Endothelial cell of umbilical vein (primary cell): ENCODE data around the gene ATAD2B. TPM values are rescaled to one million over a fixed set of nuclear protein-coding genes. Genes with fewer than 3 reads are reported as not detected.
"Not testable (repeated sequence)": the region's sequence is repeated elsewhere in the genome, so short reads cannot be mapped to it uniquely, and the experiment has no call there.

Experiments
- BruUV-seq: library from RNA; stranded (reverse); fragments of 400-500 nt; replicated peaks from 2 replicates; lab custom pipeline; 2021; lab: Mats Ljungman, UMichigan
- CTCF ChIA-PET: fragments of 300-600, 350-600 bp; sonication (Branson Sonifier 250); formaldehyde crosslinking; loops from one replicate; lab custom pipeline; 2021; ENCODE audit warnings: antibody characterized with exemption, inconsistent platforms; lab: Charles Lee
- POLR2A ChIA-PET: fragments of 300-600, 350-600 bp; sonication (Branson Sonifier 250); formaldehyde crosslinking; loops from one replicate; lab custom pipeline; 2021; ENCODE audit warnings: antibody characterized with exemption, inconsistent platforms; lab: Charles Lee
- DNase-seq: peaks from one replicate; pipeline ENCODE4 v3.0.0-alpha.2; 2011; ENCODE audit warnings: low read depth, low spot score
- FAIRE-seq: peaks from 2 replicates; lab custom pipeline; 2011; peaks lifted over from hg19 to GRCh38; lab: Jason Lieb, UNC
- H2AFZ ChIP-seq: 2 replicates; pipeline ENCODE4 v1.6.0; 2012; ENCODE audit warnings: low read depth, low read length, control low read depth, inconsistent platforms
- H3K27ac ChIP-seq: 2 replicates; pipeline ENCODE4 v1.5.1; 2011; ENCODE audit warnings: low read depth, mild to moderate bottlenecking, control low read depth, low read length, moderate library complexity; ENCODE audit not compliant: insufficient read depth
- H3K27me3 ChIP-seq, 2 experiments: 2 replicates each; pipeline versions ENCODE4 v1.6.0 to v1.6.1; 2011; ENCODE audit warnings: low read length in 2 of 2, mixed read lengths in 1 of 2; ENCODE audit not compliant: control insufficient read depth in 2 of 2, insufficient read depth in 2 of 2
- H3K36me3 ChIP-seq, 2 experiments: 2 replicates in 1 of 2; 3 replicates in 1 of 2; pipeline ENCODE4 v1.5.1; 2011; ENCODE audit warnings: low read length in 2 of 2, mild to moderate bottlenecking in 1 of 2, moderate library complexity in 1 of 2; ENCODE audit not compliant: control insufficient read depth in 2 of 2, insufficient read depth in 2 of 2; ENCODE audit errors: extremely low read depth in 1 of 2
- H3K4me1 ChIP-seq: 3 replicates; pipeline ENCODE4 v1.5.1; 2011; ENCODE audit warnings: mild to moderate bottlenecking, low read length; ENCODE audit not compliant: control insufficient read depth, insufficient read depth; ENCODE audit errors: extremely low read depth
- H3K4me2 ChIP-seq: 2 replicates; pipeline ENCODE4 v1.6.1; 2011; ENCODE audit warnings: low read length, control low read depth, mixed read lengths; ENCODE audit not compliant: insufficient read depth
- H3K4me3 ChIP-seq, 3 experiments: fragments of 200-600 bp in 1 of 3; sonication (generic), shearing (Covaris generic) in 1 of 3; replicated peaks in 1 of 3; 2 replicates each; pipeline ENCODE4 v1.5.1; 2011 to 2016; ENCODE audit warnings: control low read depth in 3 of 3, low read length in 3 of 3, mild to moderate bottlenecking in 2 of 3, inconsistent platforms in 1 of 3, low read depth in 1 of 3, moderate library complexity in 1 of 3; ENCODE audit not compliant: insufficient read depth in 1 of 3
- H3K79me2 ChIP-seq: 2 replicates; pipeline ENCODE4 v1.6.0; 2012; ENCODE audit warnings: low read length, inconsistent platforms; ENCODE audit not compliant: control insufficient read depth, insufficient read depth
- H3K9ac ChIP-seq: replicated peaks from 2 replicates; pipeline ENCODE3; 2011; ENCODE audit warnings: low read length, control low read depth; ENCODE audit not compliant: insufficient read depth; ENCODE audit errors: extremely low read depth
- H3K9me1 ChIP-seq: replicated peaks from 3 replicates; pipeline ENCODE4 v1.6.0; 2011; ENCODE audit warnings: mild to moderate bottlenecking, low read length; ENCODE audit not compliant: control insufficient read depth, insufficient read depth; ENCODE audit errors: extremely low read depth
- H3K9me3 ChIP-seq: replicated peaks from 2 replicates; pipeline ENCODE4 v1.5.1; 2012; ENCODE audit warnings: low read length, inconsistent platforms; ENCODE audit not compliant: control insufficient read depth, insufficient read depth
- H4K20me1 ChIP-seq: replicated peaks from 2 replicates; pipeline ENCODE3; 2011; ENCODE audit warnings: mild to moderate bottlenecking, low read length; ENCODE audit not compliant: control insufficient read depth, insufficient read depth; ENCODE audit errors: extremely low read depth
- EZH2 ChIP-seq: IDR thresholded peaks from 2 replicates; pipeline ENCODE4 v1.6.1; 2012; ENCODE audit warnings: borderline replicate concordance, low read depth, mild to moderate bottlenecking, moderate library complexity, low read length, inconsistent platforms; ENCODE audit not compliant: severe bottlenecking
- FOS ChIP-seq: IDR thresholded peaks from 2 replicates; pipeline ENCODE4 v1.6.1; 2011; ENCODE audit warnings: mild to moderate bottlenecking, low read length, moderate library complexity, borderline replicate concordance; ENCODE audit not compliant: insufficient read depth
- GATA2 ChIP-seq: IDR thresholded peaks from 2 replicates; pipeline ENCODE4 v1.7.0; 2011; ENCODE audit warnings: low read depth, mild to moderate bottlenecking, moderate library complexity, mixed read lengths, low read length; ENCODE audit not compliant: insufficient read length, insufficient read depth
- JUN ChIP-seq: IDR thresholded peaks from 2 replicates; pipeline ENCODE4 v1.6.1; 2011; ENCODE audit warnings: borderline replicate concordance, low read depth; ENCODE audit not compliant: insufficient read length, insufficient read depth
- MAX ChIP-seq: IDR thresholded peaks from 2 replicates; pipeline ENCODE4 v1.6.1; 2011; ENCODE audit not compliant: insufficient read depth, insufficient read length
- MYC ChIP-seq: IDR thresholded peaks from one replicate; pipeline ENCODE4 v1.6.1; 2011; ENCODE audit warnings: mild to moderate bottlenecking, low read depth, low read length
- POLR2A ChIP-seq: IDR thresholded peaks from 2 replicates; pipeline ENCODE4 v1.6.1; 2012; ENCODE audit warnings: low read depth, mild to moderate bottlenecking, control low read depth, low read length
- POLR2AphosphoS5 ChIP-seq: IDR thresholded peaks from 2 replicates; pipeline ENCODE4 v1.6.1; 2012; ENCODE audit warnings: low read depth, mild to moderate bottlenecking, control low read depth, low read length, moderate library complexity; ENCODE audit not compliant: insufficient read depth
- dilution Hi-C: fragments of 300-500 bp; cut with MboI; formaldehyde crosslinking; loops from one replicate; pipeline ENCODE4 v1.15.0; 2019; ENCODE audit warnings: low sequenced_read_pairs; ENCODE audit not compliant: extremely low pct_ligation_motif_present
- intact Hi-C: fragments of 100-400 bp; cut with micrococcal nuclease; formaldehyde crosslinking; loops from one replicate; pipeline ENCODE4 v1.10.0; 2022
- polyA plus RNA-seq, 4 experiments: library from polyadenylated mRNA; depleted of rRNA in 3 of 4; stranded (reverse) in 3 of 4; unstranded in 1 of 4; fragments of >200 nt; gene quantifications; 2 replicates each; pipeline versions ENCODE4 v1.2.1 to v1.2.3, GENCODE V29; 2011 to 2012; ENCODE audit warnings: missing spikeins in 1 of 4
- total RNA-seq: library from RNA; stranded (reverse); gene quantifications from 2 replicates; pipeline ENCODE4 v1.2.3, GENCODE V29; 2021
- TF ChIP-seq, protein P1 (sequence below), 2 donors: IDR thresholded peaks; 1 replicate in 1 of 2; 2 replicates in 1 of 2; pipeline ENCODE4 v1.5.1; 2011; ENCODE audit warnings: low read length in 2 of 2, mild to moderate bottlenecking in 2 of 2, moderate library complexity in 2 of 2, control low read depth in 1 of 2, inconsistent platforms in 1 of 2, low read depth in 1 of 2; ENCODE audit not compliant: insufficient read depth in 1 of 2; ENCODE audit errors: extremely low read depth in 1 of 2

ATAD2B gene
- total and polyA plus RNA-seq, 2 donors (not counting 3 experiments of a cell fraction or from before 2014, with no cell fraction given): 2.5 to 19.1 TPM

- Histone ChIP-seq H3K79me2 (no peaks in the 10 kb centered on the region), H3K4me1 (no peaks in the 10 kb centered on the region), H3K4me3 (no peak overlapping the region), H3K4me2 (no peak overlapping the region), H3K9me1 (no peaks in the 10 kb centered on the region), H3K27me3 (no peaks in the 10 kb centered on the region), H3K9ac (no peak overlapping the region), H3K36me3 (no peaks in the 10 kb centered on the region), H2AFZ (no peak overlapping the region), H4K20me1 (no peaks in the 10 kb centered on the region), H3K9me3 (no peaks in the 10 kb centered on the region), H3K27ac (no peak overlapping the region)
- DNase-seq (no peak), FAIRE-seq (no peak)
- intact Hi-C loops: no loop called here
- CTCF ChIA-PET: interaction anchor here (0.9 to 1.2 kb wide), 2 partner anchors 17 to 24 kb away, joined by 3 read pairs; no protein-coding TSS in a partner anchor
- POLR2A ChIA-PET: interaction anchor here (0.7 kb wide), 1 partner anchor 633 kb away, joined by 3 read pairs; no protein-coding TSS in a partner anchor
- no peak for TF ChIP-seq POLR2AphosphoS5
- TF ChIP-seq, protein P1, sequence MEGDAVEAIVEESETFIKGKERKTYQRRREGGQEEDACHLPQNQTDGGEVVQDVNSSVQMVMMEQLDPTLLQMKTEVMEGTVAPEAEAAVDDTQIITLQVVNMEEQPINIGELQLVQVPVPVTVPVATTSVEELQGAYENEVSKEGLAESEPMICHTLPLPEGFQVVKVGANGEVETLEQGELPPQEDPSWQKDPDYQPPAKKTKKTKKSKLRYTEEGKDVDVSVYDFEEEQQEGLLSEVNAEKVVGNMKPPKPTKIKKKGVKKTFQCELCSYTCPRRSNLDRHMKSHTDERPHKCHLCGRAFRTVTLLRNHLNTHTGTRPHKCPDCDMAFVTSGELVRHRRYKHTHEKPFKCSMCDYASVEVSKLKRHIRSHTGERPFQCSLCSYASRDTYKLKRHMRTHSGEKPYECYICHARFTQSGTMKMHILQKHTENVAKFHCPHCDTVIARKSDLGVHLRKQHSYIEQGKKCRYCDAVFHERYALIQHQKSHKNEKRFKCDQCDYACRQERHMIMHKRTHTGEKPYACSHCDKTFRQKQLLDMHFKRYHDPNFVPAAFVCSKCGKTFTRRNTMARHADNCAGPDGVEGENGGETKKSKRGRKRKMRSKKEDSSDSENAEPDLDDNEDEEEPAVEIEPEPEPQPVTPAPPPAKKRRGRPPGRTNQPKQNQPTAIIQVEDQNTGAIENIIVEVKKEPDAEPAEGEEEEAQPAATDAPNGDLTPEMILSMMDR (IDR thresholded peaks at IDR 0.05; ENCODE audit: extremely low read depth in 1 of 2, insufficient read depth in 1 of 2, low read depth in 1 of 2, low read length in 2 of 2): no peak
- TF ChIP-seq POLR2A: no peak
- no peak for TF ChIP-seq JUN
- TF ChIP-seq MYC: no peak
- no peak for TF ChIP-seq FOS
- no peak for TF ChIP-seq EZH2
- no peak for TF ChIP-seq GATA2
- TF ChIP-seq MAX: no peak
- BruUV-seq: no TSS peak
- dilution Hi-C loops: no loop called here
Measured at GRCh38 chr2:23782126-23782525, 144.8 kb downstream of the ATAD2B start.

- BruUV-seq, DNase-seq, H3K4me3 ChIP-seq, intact Hi-C loops, H3K27me3 ChIP-seq, H3K27ac ChIP-seq, H4K20me1 ChIP-seq, H3K9ac ChIP-seq, dilution Hi-C loops, H3K4me2 ChIP-seq, POLR2A ChIA-PET, H3K9me1 ChIP-seq, H3K9me3 ChIP-seq, FAIRE-seq, H3K4me1 ChIP-seq, H3K36me3 ChIP-seq, H2AFZ ChIP-seq, H3K79me2 ChIP-seq: not testable (repeated sequence)
- CTCF ChIA-PET: interaction anchor here (1.0 kb wide), 1 partner anchor 15 kb away, joined by 3 read pairs; no protein-coding TSS in a partner anchor
Measured at GRCh38 chr2:23780465-23780864, 146.5 kb downstream of the ATAD2B start.
